ENCODE measurements around the gene ALDH1A1.

- no peak for TF ChIP-seq POLR2A (IDR thresholded peaks at IDR 0.05)
- no peak for TF ChIP-seq CTCF (IDR thresholded peaks at IDR 0.05)
Measured at GRCh38 chr9:72932619-72933018, 20.2 kb downstream of the ALDH1A1 start.
